GM23338 (cell line): Measurements from ENCODE around the gene INPP4A. TPM values are rescaled to one million over a fixed set of nuclear protein-coding genes. Genes with fewer than 3 reads are reported as not detected.
"Not testable (repeated sequence)": the region's sequence is repeated elsewhere in the genome, so short reads cannot be mapped to it uniquely, and the experiment has no call there.

Experiments used
- ATAC-seq: fragments of 200-7000 bp; cut with Tn5 transposase; 3 replicates; pipeline ENCODE4 v1.9.1; 2020
- DNase-seq: peaks from one replicate; pipeline ENCODE4 v3.0.0-alpha.2; 2015; ENCODE audit warnings: low spot score
- H2AFZ ChIP-seq: fragments of 200-600 bp; sonication (generic); 2 replicates; pipeline ENCODE4 v1.8.0; 2016; ENCODE audit warnings: antibody characterized with exemption, mild to moderate bottlenecking, moderate library complexity
- H3F3A ChIP-seq: fragments of 200-600 bp; sonication (generic); replicated peaks from 2 replicates; pipeline ENCODE4 v1.8.0; 2017; ENCODE audit warnings: antibody characterized with exemption, mixed run types, low read depth
- H3K27ac ChIP-seq: fragments of 200-600 bp; sonication (generic); 2 replicates; pipeline ENCODE4 v1.6.1; 2016; ENCODE audit warnings: low read depth
- H3K27me3 ChIP-seq: fragments of 200-600 bp; sonication (generic); 2 replicates; pipeline ENCODE4 v1.8.0; 2016; ENCODE audit warnings: mild to moderate bottlenecking, mixed run types, moderate library complexity; ENCODE audit not compliant: insufficient read depth
- H3K36me3 ChIP-seq: fragments of 200-600 bp; sonication (generic); 2 replicates; pipeline ENCODE4 v1.8.0; 2016; ENCODE audit warnings: mild to moderate bottlenecking; ENCODE audit not compliant: insufficient read depth
- H3K4me1 ChIP-seq: fragments of 200-600 bp; sonication (generic); 2 replicates; pipeline ENCODE4 v1.8.0; 2016; ENCODE audit warnings: mild to moderate bottlenecking, moderate library complexity; ENCODE audit not compliant: insufficient read depth
- H3K4me2 ChIP-seq: fragments of 200-600 bp; sonication (generic); 2 replicates; pipeline ENCODE4 v1.7.1; 2017; ENCODE audit warnings: mixed run types
- H3K4me3 ChIP-seq: fragments of 200-600 bp; sonication (generic); 2 replicates; pipeline ENCODE4 v1.6.1; 2016; ENCODE audit warnings: mixed run types
- H3K79me2 ChIP-seq: fragments of 200-600 bp; sonication (generic); replicated peaks from 2 replicates; pipeline ENCODE4 v1.8.0; 2017; ENCODE audit warnings: mild to moderate bottlenecking; ENCODE audit not compliant: insufficient read depth
- H3K9me2 ChIP-seq: fragments of 200-600 bp; sonication (generic); 2 replicates; pipeline ENCODE4 v1.8.0; 2017; ENCODE audit not compliant: insufficient read depth
- H4K20me1 ChIP-seq: fragments of 200-600 bp; sonication (generic); replicated peaks from 2 replicates; pipeline ENCODE4 v1.8.0; 2017; ENCODE audit warnings: mild to moderate bottlenecking; ENCODE audit not compliant: insufficient read depth
- H3K27ac Mint-ChIP-seq: 2 replicates; pipeline ENCODE4 v1.8.0; 2020; ENCODE audit warnings: inconsistent platforms, mild to moderate bottlenecking, moderate library complexity, mixed read lengths
- H3K27me3 Mint-ChIP-seq: 3 replicates; pipeline ENCODE4 v1.8.0; 2022; ENCODE audit warnings: low read depth, mild to moderate bottlenecking, moderate library complexity, mixed read lengths, inconsistent platforms; ENCODE audit not compliant: insufficient read depth, poor library complexity
- H3K36me3 Mint-ChIP-seq: 3 replicates; pipeline ENCODE4 v1.8.0; 2021; ENCODE audit warnings: low read depth, mild to moderate bottlenecking, inconsistent platforms, moderate library complexity, mixed read lengths
- H3K4me1 Mint-ChIP-seq: 3 replicates; pipeline ENCODE4 v1.8.0; 2020; ENCODE audit warnings: mild to moderate bottlenecking, inconsistent platforms, mixed read lengths
- H3K4me3 Mint-ChIP-seq: 3 replicates; pipeline ENCODE4 v1.8.0; 2021; ENCODE audit warnings: moderate library complexity, mild to moderate bottlenecking, inconsistent platforms, mixed read lengths
- H3K9me3 Mint-ChIP-seq: 3 replicates; pipeline ENCODE4 v1.8.0; 2020; ENCODE audit warnings: moderate library complexity, mild to moderate bottlenecking, inconsistent platforms, mixed read lengths
- CREB1 ChIP-seq: fragments of 250-450 bp; sonication (Bioruptor Pico); IDR thresholded peaks from 2 replicates; pipeline ENCODE4 v1.5.0; 2020; ENCODE audit warnings: low read depth, mild to moderate bottlenecking, moderate library complexity
- NANOG ChIP-seq: IDR thresholded peaks from 2 replicates; pipeline ENCODE4 v1.6.1; 2016; ENCODE audit warnings: antibody characterized with exemption, borderline replicate concordance
- STAT1 ChIP-seq: IDR thresholded peaks from one replicate; pipeline ENCODE4 v1.6.1; 2016; ENCODE audit warnings: antibody characterized with exemption; ENCODE audit not compliant: unreplicated experiment
- ZNF114 ChIP-seq: fragments of 250-450 bp; sonication (Bioruptor Pico); IDR thresholded peaks from 2 replicates; pipeline ENCODE4 v1.5.0; 2020; ENCODE audit warnings: mild to moderate bottlenecking, moderate library complexity
- ZNF331 ChIP-seq: fragments of 250-450 bp; sonication (Bioruptor Pico); IDR thresholded peaks from 2 replicates; pipeline ENCODE4 v1.5.0; 2020; ENCODE audit warnings: low read depth, mild to moderate bottlenecking, moderate library complexity
- polyA plus RNA-seq: library from polyadenylated mRNA; unstranded; fragments of >200 nt; fragmentation: Nextera tagmentation; extraction: Ambion mirVana; gene quantifications from 2 replicates; pipeline ENCODE4 v1.2.1, GENCODE V29; 2016
- total RNA-seq: library from RNA; depleted of rRNA; stranded (reverse); fragments of >200 nt; shearing (Covaris generic); gene quantifications from 2 replicates; pipeline ENCODE4 v1.2.3, GENCODE V29; 2014
- TF ChIP-seq, protein P1 (sequence below), 2 experiments: fragments of 200-600 bp in 1 of 2; sonication (generic) in 1 of 2; conservative IDR thresholded peaks; 2 replicates each; pipeline versions ENCODE4 v1.5.1 to v1.6.1; 2016 to 2017; ENCODE audit warnings: antibody characterized with exemption in 2 of 2, low read depth in 2 of 2, mild to moderate bottlenecking in 2 of 2, moderate library complexity in 1 of 2

Gene INPP4A
- total and polyA plus RNA-seq, 2 experiments from 2014 or later: 8.5 to 36.9 TPM

DNA sequence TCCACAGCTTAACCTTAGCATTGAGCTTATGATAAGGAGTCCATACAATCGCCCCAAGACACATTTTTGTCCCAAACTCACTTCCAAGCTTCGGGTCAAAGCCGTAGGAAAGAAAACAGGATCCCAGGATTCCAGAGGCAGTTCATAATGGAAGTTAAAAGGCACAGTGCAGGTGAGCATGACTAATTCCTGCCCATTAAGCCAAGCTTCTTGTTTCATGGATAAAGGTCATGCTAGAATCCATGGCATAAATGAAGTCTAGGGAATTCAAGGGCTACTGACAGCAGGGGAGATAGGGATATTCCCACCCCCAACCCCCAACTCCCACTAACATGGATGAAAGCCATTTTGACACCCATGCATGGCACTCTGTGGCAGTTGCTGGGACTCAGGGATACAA lies 10.2 kb upstream of the INPP4A start:
- no peak for ATAC-seq
- Histone ChIP-seq H3K27ac (no peak overlapping the region), H4K20me1 (no peaks in the 10 kb centered on the region), H3K27me3 (no peaks in the 10 kb centered on the region), H3K9me2 (no peaks in the 10 kb centered on the region), H3K4me3 (no peak overlapping the region), H3K36me3 (peaks cover 5% of the 10 kb centered on the region; the same call in 1 of the 2 replicates), H3K4me2 (no peak overlapping the region), H3K4me1 (peaks cover 8% of the 10 kb centered on the region; the same call in 1 of the 2 replicates), H2AFZ (no peak overlapping the region), H3F3A (no peaks in the 10 kb centered on the region; the same call in 1 of the 2 replicates), H3K79me2 (no peaks in the 10 kb centered on the region)
- peaks cover 10% of the 10 kb centered on the region for H3K27me3 Mint-ChIP-seq
- no peak overlapping the region for H3K4me3 Mint-ChIP-seq
- DNase-seq: no peak
- peaks cover 19% of the 10 kb centered on the region for H3K4me1 Mint-ChIP-seq
- peaks cover 72% of the 10 kb centered on the region for H3K9me3 Mint-ChIP-seq
- TF ChIP-seq NANOG (no peak), ZNF331 (CRISPR knock-in tag) (no peak), ZNF114 (no peak), CREB1 (no peak)
- no peak overlapping the region for H3K27ac Mint-ChIP-seq
- peaks cover 62% of the 10 kb centered on the region for H3K36me3 Mint-ChIP-seq

- TF ChIP-seq ZNF331 (CRISPR knock-in tag): peak; percentile 69
- H3K4me1 ChIP-seq, H3K27me3 ChIP-seq, H2AFZ ChIP-seq, H3K36me3 ChIP-seq, H3K9me2 ChIP-seq, H3K4me2 ChIP-seq, H3K4me3 ChIP-seq, H3K79me2 ChIP-seq, H3K4me3 Mint-ChIP-seq, H3F3A ChIP-seq, H3K27me3 Mint-ChIP-seq, ATAC-seq, H4K20me1 ChIP-seq: not testable (repeated sequence)
- peaks cover 70% of the 10 kb centered on the region for H3K9me3 Mint-ChIP-seq
- peaks cover 57% of the 10 kb centered on the region for H3K36me3 Mint-ChIP-seq
- H3K27ac ChIP-seq: peak overlapping the region; percentile 80; the same call in 1 of the 2 replicates
- DNase-seq: peak; percentile 45
- peak overlapping the region; percentile 87 for H3K27ac Mint-ChIP-seq
- H3K4me1 Mint-ChIP-seq: peaks cover 19% of the 10 kb centered on the region
Measured at GRCh38 chr2:98435670-98436069, 9.0 kb upstream of the INPP4A start.

GRCh38 chr2:98436734-98437133 lies 7.9 kb upstream of the INPP4A start:
- Histone ChIP-seq H3K4me1 (peaks cover 10% of the 10 kb centered on the region), H3K4me2 (peak overlapping the region; percentile 37; the same call in 1 of the 2 replicates), H3K36me3 (peaks cover 2% of the 10 kb centered on the region; the same call in 1 of the 2 replicates), H4K20me1 (no peaks in the 10 kb centered on the region), H2AFZ (peak overlapping the region; percentile 33; the same call in 1 of the 2 replicates), H3K27me3 (no peaks in the 10 kb centered on the region), H3K27ac (peak overlapping the region; percentile 80; the same call in 1 of the 2 replicates), H3F3A (no peaks in the 10 kb centered on the region; the same call in 1 of the 2 replicates), H3K9me2 (no peaks in the 10 kb centered on the region), H3K4me3 (no peak overlapping the region), H3K79me2 (no peaks in the 10 kb centered on the region)
- Mint-ChIP-seq H3K9me3 (peaks cover 60% of the 10 kb centered on the region), H3K36me3 (peaks cover 49% of the 10 kb centered on the region), H3K27me3 (peaks cover 8% of the 10 kb centered on the region), H3K4me3 (no peak overlapping the region), H3K27ac (peak overlapping the region; percentile 87), H3K4me1 (peaks cover 24% of the 10 kb centered on the region)
- peak; percentile 99 for ATAC-seq
- DNase-seq: peak; percentile 70
- TF ChIP-seq, protein P1, sequence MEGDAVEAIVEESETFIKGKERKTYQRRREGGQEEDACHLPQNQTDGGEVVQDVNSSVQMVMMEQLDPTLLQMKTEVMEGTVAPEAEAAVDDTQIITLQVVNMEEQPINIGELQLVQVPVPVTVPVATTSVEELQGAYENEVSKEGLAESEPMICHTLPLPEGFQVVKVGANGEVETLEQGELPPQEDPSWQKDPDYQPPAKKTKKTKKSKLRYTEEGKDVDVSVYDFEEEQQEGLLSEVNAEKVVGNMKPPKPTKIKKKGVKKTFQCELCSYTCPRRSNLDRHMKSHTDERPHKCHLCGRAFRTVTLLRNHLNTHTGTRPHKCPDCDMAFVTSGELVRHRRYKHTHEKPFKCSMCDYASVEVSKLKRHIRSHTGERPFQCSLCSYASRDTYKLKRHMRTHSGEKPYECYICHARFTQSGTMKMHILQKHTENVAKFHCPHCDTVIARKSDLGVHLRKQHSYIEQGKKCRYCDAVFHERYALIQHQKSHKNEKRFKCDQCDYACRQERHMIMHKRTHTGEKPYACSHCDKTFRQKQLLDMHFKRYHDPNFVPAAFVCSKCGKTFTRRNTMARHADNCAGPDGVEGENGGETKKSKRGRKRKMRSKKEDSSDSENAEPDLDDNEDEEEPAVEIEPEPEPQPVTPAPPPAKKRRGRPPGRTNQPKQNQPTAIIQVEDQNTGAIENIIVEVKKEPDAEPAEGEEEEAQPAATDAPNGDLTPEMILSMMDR (conservative IDR thresholded peaks at IDR 0.05; ENCODE audit: low read depth in 2 of 2): peak in 1 of 2 experiments; percentile 25; a peak in 2 of 4 replicates
- TF ChIP-seq STAT1: no peak
